HG03196 (cell line): Measurements from ENCODE around the gene TTC23.
A peak's percentile ranks its signal among the peaks of the same experiment; 100 is the strongest.

Experiments used
- ATAC-seq: cut with Tn5 transposase; IDR thresholded peaks from one replicate; pipeline ENCODE4 v1.9.1; 2021; ENCODE audit not compliant: unreplicated experiment

The TTC23 gene

GRCh38 chr15:99249270-99249841 lies at the start of gene TTC23:
Gene TTC23 (minus strand): TSS chr15:99249581. CDS start chr15:99228712, 20,869 bp downstream.
- ATAC-seq, result no peak

GRCh38 chr15:99296386-99296785 lies 47.0 kb upstream of the TTC23 start:
- ATAC-seq, result no peak

DNA sequence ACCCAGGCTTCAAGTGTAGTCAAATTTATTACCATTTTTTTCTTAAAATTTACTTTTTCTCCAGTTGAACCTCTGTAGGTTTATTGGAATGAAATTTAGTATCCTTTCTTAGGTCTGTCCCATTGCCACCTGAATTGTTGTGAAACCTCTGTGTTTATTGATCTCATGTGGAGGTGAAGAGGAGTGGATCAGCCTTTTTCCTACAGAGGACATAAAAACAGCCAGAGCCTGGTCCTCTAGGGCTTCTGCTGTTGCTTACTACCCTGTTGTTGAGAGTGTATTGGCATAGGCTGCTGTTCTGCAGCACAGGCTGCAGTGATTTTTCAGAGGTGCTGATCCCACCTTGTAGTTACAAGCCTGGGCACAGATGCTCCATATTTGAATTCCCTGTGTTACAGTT lies 46.5 kb upstream of the TTC23 start:
- ATAC-seq, result no peak

- ATAC-seq, result no peak
Measured at GRCh38 chr15:99291643-99292042, 42.3 kb upstream of the TTC23 start.

GRCh38 chr15:99283717-99284116 lies 34.3 kb upstream of the TTC23 start:
- ATAC-seq, result no peak

- no peak for ATAC-seq
Measured at GRCh38 chr15:99282586-99282985, 33.2 kb upstream of the TTC23 start.

GRCh38 chr15:99282121-99282520 lies 32.7 kb upstream of the TTC23 start:
- ATAC-seq, result no peak

GRCh38 chr15:99279827-99280226 lies 30.4 kb upstream of the TTC23 start:
- no peak for ATAC-seq

GRCh38 chr15:99279290-99279689 lies 29.9 kb upstream of the TTC23 start:
- ATAC-seq, result no peak

DNA sequence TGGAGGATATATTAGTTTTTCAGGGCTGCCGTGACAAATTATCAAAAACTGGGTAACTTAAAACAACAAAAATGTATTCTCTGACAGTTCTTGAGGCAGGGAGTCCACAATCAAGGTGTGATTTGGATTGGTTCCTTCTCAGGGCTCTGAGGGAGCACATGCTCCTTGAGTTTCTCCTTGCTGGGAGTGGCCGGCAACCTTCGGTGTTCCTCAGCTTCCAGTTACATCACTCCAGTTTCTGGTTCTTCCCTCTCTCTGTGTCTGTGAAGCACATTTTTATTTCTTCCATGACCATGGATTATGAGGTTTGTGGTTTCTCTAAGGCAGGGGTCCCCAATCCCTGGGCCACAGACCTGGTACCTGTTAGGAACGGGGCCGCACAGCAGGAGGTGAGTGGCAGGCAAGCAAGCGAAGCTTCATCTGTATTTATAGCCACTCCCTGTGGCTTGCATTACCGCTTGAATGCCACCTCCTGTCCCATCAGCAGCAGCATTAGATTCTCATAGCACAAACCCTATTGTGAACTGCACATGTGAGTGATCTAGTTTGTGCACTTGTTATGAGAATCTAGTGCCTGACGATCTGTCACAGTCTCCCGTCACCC lies 26.2 kb upstream of the TTC23 start:
- ATAC-seq, result no peak

GRCh38 chr15:99275061-99275460 lies 25.7 kb upstream of the TTC23 start:
- no peak for ATAC-seq

DNA sequence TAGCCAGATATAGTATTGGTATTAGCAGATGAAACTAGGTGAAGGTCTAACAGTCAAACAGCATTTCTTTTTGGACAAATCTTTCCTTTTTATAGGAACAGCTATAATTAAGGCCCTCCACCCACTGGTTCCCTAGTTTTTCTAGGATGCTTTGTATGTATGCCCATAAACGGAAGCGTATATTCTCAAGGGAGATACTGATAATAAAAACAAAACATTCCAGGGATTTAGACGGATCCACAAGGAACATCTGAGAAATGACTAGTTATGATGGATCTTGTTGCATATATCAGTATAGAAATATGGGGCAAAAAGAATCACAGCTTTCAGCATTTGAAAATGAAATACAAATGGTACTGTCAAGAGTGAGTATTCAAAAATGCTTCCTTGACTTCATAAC lies 24.4 kb upstream of the TTC23 start:
- ATAC-seq, result no peak

DNA sequence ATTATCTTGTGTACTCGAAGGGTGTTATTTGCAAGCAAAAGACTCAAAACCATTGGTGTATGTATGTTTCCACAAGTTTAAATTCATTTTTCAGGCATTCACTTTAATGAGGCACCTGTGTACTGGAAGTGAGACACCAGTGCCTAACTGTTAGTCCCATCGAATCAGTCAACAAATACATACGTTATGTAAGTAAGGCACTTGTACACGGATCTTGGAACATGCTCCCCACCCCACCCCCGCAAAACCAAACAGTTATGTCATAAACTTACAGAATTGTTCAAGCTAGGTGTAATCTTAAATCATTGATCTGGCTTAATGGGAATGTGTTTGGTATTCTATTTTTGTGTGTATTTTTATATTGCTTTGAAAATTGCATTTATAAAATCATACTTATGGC lies 19.1 kb upstream of the TTC23 start:
- ATAC-seq, result no peak

DNA sequence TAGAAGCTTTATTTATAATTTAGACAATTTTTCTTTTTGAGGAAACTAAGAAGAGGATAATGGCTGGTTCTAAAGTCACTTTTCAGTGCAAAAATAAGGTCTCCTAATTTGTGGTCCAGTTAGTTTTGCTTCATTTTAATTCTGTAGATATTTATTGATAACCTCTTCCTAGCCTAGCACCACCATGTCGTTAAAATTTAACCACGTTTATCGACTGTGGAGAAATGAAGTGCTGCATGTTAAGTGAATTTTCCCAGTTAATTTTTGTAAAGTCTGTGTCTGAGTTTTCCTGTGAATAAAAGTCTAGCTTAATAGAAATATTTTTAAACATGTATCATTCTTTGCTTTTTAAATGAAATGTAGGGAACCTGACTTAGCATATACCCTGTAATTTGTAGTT lies 18.6 kb upstream of the TTC23 start:
- ATAC-seq, result no peak

- no peak for ATAC-seq
Measured at GRCh38 chr15:99265541-99266070, 16.2 kb upstream of the TTC23 start.

DNA sequence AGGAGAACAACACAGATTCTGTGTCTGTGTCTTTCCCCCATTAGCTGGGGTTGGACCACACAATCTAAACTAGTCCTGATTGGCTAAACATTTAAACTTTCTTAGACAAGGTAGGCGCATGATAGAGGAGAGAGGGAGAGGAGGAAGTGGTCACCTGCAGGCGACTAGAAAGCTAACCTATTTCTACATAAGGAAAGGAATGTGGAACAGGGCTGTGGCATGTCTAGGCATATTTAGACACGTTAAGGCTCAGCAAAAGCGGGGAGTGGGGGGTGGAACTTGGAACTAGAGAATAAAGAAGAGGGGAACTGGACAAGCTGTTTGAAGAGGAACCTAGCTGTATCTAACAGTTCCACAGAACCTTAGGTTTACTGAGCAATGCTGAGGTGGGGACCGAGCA lies 14.7 kb upstream of the TTC23 start:
- ATAC-seq, result no peak

DNA sequence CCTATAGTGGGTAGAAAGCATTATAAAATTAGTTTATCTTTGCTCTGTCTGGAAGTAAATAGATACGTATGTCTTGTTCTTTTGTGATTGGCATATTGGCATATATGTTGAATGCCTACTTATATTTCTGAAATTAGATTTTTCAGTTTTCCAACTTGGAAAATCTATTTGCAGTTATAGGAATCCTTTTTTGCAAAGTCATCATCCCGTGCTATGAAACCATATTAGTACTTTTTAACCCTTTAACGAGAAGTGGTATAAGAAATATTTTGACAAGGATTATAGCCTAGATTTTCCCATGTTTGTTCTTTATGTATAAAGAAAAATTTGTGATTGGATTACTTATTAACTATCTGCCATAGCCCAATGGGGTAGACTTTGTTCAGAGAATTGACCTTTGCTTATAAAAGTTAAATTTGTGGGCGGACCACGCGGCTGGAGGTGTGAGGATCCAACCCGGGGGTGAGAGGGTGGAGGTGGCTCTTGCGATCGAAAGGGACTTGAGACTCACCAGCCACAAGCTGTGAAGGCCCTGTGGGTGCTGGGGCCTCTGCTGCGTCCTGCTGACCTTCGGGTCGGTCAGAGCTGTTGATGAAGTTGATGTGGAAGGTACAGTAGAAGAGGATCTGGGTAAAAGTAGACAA lies 7.8 kb upstream of the TTC23 start:
- ATAC-seq, result no peak

GRCh38 chr15:99253381-99254090 lies 4.2 kb upstream of the TTC23 start:
- no peak for ATAC-seq

- ATAC-seq, result no peak
Measured at GRCh38 chr15:99252326-99252725, 2.9 kb upstream of the TTC23 start.

DNA sequence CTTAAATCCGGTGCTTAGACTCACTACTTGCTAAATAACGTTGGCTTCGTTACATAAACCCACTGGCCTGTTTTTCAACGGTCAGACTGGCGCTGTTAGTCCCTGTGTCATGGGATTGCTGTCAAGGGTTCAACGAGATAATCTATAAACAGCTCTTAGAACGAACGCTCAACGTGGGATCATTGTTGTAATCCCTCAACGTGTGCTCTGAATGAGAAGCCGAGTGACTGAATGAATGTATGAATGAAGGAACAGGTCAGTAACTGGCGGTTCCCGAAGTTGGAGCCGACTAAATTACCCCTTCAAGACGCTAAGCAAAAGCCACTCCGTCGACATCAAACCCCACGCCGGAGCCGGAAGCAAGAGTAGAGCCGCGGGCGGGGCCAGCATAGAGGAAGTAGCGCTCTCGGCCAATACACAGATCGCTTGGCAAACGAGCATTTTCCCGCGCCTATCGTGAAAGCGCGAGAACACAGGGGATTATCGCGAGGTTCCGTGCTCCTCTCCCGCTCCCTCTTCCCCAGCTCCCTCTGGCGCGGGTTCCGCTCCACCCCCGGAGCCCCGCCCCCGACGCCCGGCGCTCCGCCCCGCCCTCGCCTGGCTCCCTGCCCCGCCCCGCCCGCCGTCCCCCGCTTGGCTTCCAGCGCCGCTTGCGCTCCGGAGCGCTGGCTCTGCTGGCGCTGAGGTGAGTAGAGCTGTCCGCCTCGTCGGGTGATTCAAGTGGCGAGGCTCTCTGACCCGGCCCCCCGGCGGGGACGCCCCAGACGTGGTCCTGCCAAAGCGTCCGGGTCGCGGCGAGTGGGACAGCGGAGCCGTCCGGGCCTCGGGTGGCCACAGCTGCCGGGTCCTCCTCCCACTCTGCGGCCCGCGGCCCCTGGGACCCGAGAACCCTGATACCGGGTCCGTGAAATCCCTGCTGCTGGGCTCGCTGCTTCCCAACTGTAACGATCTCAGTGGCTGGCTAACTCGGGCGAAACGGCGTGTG lies 1.8 kb upstream of the TTC23 start, which contains the start of gene LRRC28:
TSS of gene LRRC28 (plus strand) at position 625 of the 985 bp plus-strand sequence. CDS start 4,477 bp downstream, outside the sequence.
- ATAC-seq, result peak; percentile 91

DNA sequence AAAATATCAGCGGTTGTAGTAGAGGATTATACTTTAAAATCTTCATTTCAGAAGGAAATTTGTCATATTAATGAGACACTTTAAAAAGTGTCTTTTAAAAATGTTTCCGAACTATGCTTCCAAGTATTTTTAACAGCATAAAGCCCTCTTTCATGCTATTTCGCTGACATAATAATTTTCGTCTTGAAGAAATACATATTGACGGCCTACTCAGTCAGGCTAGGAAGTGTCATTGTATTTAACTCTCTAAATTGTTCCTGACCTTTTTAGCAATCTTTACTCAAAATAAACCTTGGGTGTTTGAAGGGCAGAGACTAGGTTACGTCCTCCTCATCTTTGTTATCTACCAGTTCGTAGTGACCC lies 1.1 kb upstream of the TTC23 start:
- no peak for ATAC-seq
